Tibial nerve (tissue), 4 donors: Measurements from ENCODE around the gene ZNF79. TPM values are rescaled to one million over a fixed set of nuclear protein-coding genes. Genes with fewer than 3 reads are reported as not detected.

Experiments
- DNase-seq, 2 donors: peaks; one replicate each; pipeline ENCODE4 v3.0.0-alpha.2; 2019; ENCODE audit warnings: low spot score in 2 of 2
- H3K27ac ChIP-seq, 4 donors: fragments of 200-600 bp; sonication (generic) in 3 of 4; one replicate each; pipeline ENCODE4 v1.5.1; 2017 to 2019; ENCODE audit warnings: mild to moderate bottlenecking in 1 of 4
- H3K27me3 ChIP-seq, 2 donors: fragments of 200-600 bp; sonication (generic) in 1 of 2; one replicate each; pipeline versions ENCODE4 v1.5.1 to v1.6.0; 2017 to 2019
- H3K36me3 ChIP-seq, 3 donors: fragments of 200-600 bp; sonication (generic); one replicate each; pipeline ENCODE4 v1.5.1; 2018 to 2019
- H3K4me1 ChIP-seq, 4 donors: fragments of 200-600 bp; sonication (generic) in 3 of 4; one replicate each; pipeline ENCODE4 v1.5.1; 2017 to 2019
- H3K4me3 ChIP-seq, 4 donors: fragments of 200-600 bp; sonication (generic) in 3 of 4; one replicate each; pipeline ENCODE4 v1.5.1; 2017 to 2019; ENCODE audit warnings: mild to moderate bottlenecking in 1 of 4, moderate library complexity in 1 of 4
- H3K9me3 ChIP-seq, 4 donors: fragments of 200-600 bp; sonication (generic) in 3 of 4; one replicate each; pipeline ENCODE4 v1.5.1; 2017 to 2019
- EP300 ChIP-seq, 2 donors: sonication (generic); formaldehyde crosslinking; IDR thresholded peaks; one replicate each; pipeline ENCODE4 v1.6.1; 2017; ENCODE audit warnings: antibody characterized with exemption in 2 of 2, mild to moderate bottlenecking in 1 of 2
- POLR2A ChIP-seq, 2 donors: fragments of 450-650 bp; IDR thresholded peaks; one replicate each; pipeline ENCODE4 v1.6.1; 2017; ENCODE audit warnings: antibody characterized with exemption in 2 of 2, mild to moderate bottlenecking in 2 of 2, moderate library complexity in 2 of 2
- WGBS, 2 donors: methylation state at CpG; one replicate each; pipeline ENCODE4 v1.1.5; 2018; 5-methylcytosine and 5-hydroxymethylcytosine counted together
- total RNA-seq, 4 donors: library from RNA; depleted of rRNA; stranded (reverse); fragments of >200 nt; gene quantifications; one replicate each; pipeline ENCODE4 v1.1.0, GENCODE V29; 2016
- TF ChIP-seq, protein P1 (sequence below), 5 experiments: fragments of 200-600 bp in 3 of 5; fragments of 450-650 bp in 2 of 5; sonication (generic) in 3 of 5; IDR thresholded peaks; one replicate each; pipeline ENCODE4 v1.5.1; 2016 to 2019; ENCODE audit warnings: antibody characterized with exemption in 5 of 5, mild to moderate bottlenecking in 3 of 5, moderate library complexity in 2 of 5

Gene ZNF79
- total RNA-seq, 4 donors from 2014 or later, result 11.6 to 18.0 (median 13.0) TPM

DNA sequence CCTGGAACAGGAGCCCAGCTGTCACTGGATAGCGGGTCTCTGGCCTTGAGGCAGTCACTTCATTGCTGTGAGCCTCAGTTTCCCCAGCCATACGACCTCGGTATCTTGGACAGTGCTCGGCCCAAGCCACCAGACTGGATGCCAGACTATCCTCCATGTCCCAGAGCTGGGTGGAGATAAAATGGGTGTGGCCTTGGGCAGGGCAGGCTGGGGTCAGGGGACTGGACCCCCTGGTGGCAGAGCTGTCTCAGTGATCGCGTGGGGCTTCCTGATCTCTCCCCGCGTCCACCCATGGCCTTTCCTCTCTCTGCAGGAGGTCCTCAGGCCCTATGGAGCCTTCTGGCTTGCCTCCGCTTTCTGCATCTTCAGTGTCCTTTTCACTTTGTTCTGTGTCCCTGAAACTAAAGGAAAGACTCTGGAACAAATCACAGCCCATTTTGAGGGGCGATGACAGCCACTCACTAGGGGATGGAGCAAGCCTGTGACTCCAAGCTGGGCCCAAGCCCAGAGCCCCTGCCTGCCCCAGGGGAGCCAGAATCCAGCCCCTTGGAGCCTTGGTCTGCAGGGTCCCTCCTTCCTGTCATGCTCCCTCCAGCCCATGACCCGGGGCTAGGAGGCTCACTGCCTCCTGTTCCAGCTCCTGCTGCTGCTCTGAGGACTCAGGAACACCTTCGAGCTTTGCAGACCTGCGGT, 17.2 kb upstream of the ZNF79 start:
- H3K27me3 ChIP-seq, result no peaks in the 10 kb centered on the region
- no peaks in the 10 kb centered on the region for H3K4me1 ChIP-seq
- no peak for DNase-seq
- no peak overlapping the region for H3K27ac ChIP-seq
- H3K4me3 ChIP-seq, result no peak overlapping the region
- TF ChIP-seq POLR2A (IDR thresholded peaks at IDR 0.05) (no peak), EP300 (IDR thresholded peaks at IDR 0.05) (no peak)
- TF ChIP-seq, protein P1, sequence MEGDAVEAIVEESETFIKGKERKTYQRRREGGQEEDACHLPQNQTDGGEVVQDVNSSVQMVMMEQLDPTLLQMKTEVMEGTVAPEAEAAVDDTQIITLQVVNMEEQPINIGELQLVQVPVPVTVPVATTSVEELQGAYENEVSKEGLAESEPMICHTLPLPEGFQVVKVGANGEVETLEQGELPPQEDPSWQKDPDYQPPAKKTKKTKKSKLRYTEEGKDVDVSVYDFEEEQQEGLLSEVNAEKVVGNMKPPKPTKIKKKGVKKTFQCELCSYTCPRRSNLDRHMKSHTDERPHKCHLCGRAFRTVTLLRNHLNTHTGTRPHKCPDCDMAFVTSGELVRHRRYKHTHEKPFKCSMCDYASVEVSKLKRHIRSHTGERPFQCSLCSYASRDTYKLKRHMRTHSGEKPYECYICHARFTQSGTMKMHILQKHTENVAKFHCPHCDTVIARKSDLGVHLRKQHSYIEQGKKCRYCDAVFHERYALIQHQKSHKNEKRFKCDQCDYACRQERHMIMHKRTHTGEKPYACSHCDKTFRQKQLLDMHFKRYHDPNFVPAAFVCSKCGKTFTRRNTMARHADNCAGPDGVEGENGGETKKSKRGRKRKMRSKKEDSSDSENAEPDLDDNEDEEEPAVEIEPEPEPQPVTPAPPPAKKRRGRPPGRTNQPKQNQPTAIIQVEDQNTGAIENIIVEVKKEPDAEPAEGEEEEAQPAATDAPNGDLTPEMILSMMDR (IDR thresholded peaks at IDR 0.05), result no peak
- no peaks in the 10 kb centered on the region for H3K9me3 ChIP-seq
- peaks cover 2 to 56% (median 15%) of the 10 kb centered on the region in 3 donors for H3K36me3 ChIP-seq
- 86 to 87% methylated on average over 10 to 12 of the region's 13 CpGs for WGBS, 2 donors

DNA sequence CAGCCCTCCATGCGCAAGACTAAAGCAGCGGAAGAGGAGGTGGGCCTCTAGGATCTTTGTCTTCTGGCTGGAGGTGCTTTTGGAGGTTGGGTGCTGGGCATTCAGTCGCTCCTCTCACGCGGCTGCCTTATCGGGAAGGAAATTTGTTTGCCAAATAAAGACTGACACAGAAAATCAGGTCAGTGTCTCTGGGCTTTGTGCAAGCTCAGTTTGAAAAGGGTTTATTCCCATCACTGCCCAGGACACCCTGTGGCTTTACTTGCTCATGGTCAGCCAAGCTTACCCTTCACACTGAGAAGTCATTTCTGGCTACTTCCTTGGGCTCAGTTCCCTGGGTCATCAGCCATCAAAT, 16.7 kb upstream of the ZNF79 start:
- Histone ChIP-seq H3K4me3 (no peak overlapping the region), H3K36me3 (peaks cover 2 to 51% (median 15%) of the 10 kb centered on the region in 3 donors), H3K27me3 (no peaks in the 10 kb centered on the region), H3K27ac (no peak overlapping the region), H3K4me1 (no peaks in the 10 kb centered on the region), H3K9me3 (no peaks in the 10 kb centered on the region)
- DNase-seq, result no peak
- TF ChIP-seq EP300 (IDR thresholded peaks at IDR 0.05), result no peak
- no peak for TF ChIP-seq POLR2A (IDR thresholded peaks at IDR 0.05)
- TF ChIP-seq, protein P1 (IDR thresholded peaks at IDR 0.05), result no peak
- WGBS, 2 donors, result 79 to 84% methylated on average over 6 of the region's 6 CpGs

DNA sequence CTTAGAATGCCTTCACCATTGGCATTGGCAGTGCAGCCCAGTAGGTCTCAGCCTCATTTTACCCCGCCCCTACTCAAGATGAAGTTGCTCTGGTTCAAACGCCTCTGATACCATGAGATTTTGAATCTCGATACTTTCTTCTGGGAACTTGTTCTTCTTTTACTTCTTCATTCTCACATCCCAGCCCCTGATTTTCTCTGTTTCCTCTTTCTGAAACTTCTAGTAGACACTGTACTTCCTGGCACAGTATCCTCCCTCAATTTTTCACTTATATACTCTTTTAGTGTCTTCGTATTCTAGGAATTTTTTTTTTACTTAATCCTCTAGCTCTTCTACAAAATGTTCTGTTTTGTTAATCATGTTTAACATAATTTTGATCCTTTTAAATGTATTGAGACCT, 13.1 kb upstream of the ZNF79 start:
- Histone ChIP-seq H3K27ac (peak overlapping the region in 2 of 4 donors; percentile 13 to 26), H3K4me1 (no peaks in the 10 kb centered on the region), H3K36me3 (peaks cover 0 to 16% (median 2%) of the 10 kb centered on the region in 3 donors), H3K4me3 (no peak overlapping the region), H3K9me3 (no peaks in the 10 kb centered on the region), H3K27me3 (no peaks in the 10 kb centered on the region)
- no peak for DNase-seq
- TF ChIP-seq POLR2A (IDR thresholded peaks at IDR 0.05) (no peak), EP300 (IDR thresholded peaks at IDR 0.05) (no peak)
- TF ChIP-seq, protein P1 (IDR thresholded peaks at IDR 0.05), result no peak
- WGBS, 2 donors, result 81 to 86% methylated on average over 4 of the region's 4 CpGs

DNA sequence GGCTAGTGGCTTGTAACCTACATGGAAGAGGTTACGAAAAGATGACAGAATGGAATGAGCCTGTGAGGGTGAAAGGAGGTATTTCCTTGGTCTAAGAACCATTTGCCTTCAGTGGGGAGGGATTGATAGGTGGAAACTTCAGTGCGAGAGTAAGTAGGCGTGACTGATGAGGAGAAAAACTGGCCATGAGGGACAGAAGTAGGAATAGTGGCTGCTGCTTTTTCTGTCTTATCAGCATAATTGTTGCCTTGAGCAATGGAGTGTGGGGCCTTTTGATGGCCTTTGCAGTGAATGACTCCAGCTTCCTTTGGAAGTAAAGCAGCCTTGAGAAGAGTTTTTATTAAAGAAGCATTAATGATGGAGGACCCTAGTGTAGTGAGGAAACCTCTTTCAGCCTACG, 9.0 kb upstream of the ZNF79 start:
- H3K36me3 ChIP-seq, result peaks cover 0 to 3% (median 0%) of the 10 kb centered on the region in 3 donors
- peaks cover 0 to 15% (median 0%) of the 10 kb centered on the region in 4 donors for H3K4me1 ChIP-seq
- WGBS, 2 donors, result 62 to 77% methylated on average over 4 of the region's 4 CpGs
- no peak for DNase-seq
- no peaks in the 10 kb centered on the region for H3K9me3 ChIP-seq
- no peaks in the 10 kb centered on the region for H3K27me3 ChIP-seq
- no peak overlapping the region for H3K27ac ChIP-seq
- no peak overlapping the region for H3K4me3 ChIP-seq
- TF ChIP-seq POLR2A (IDR thresholded peaks at IDR 0.05) (no peak), EP300 (IDR thresholded peaks at IDR 0.05) (no peak)
- TF ChIP-seq, protein P1 (IDR thresholded peaks at IDR 0.05), result no peak

DNA sequence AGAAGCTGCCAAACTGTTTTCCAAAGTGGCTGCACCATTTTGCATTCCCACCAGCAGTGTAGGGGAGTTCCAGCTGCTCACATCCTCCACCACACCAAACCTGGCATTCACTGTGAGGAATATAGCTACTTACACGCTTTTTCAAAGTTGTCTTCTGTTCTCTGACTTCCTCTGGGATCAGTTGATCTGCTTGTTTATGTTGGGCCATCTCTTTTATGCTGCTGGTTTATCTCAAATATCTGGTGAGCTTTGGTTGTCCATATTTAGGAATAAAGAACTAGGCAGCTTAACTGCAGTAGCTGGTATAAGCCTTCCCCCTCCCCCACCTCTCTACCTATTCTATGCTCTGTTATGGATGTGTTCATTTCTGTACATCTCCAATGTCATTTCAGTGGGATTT, 8.5 kb upstream of the ZNF79 start:
- Histone ChIP-seq H3K9me3 (no peaks in the 10 kb centered on the region), H3K4me1 (peaks cover 0 to 15% (median 0%) of the 10 kb centered on the region in 4 donors), H3K36me3 (peaks cover 0 to 3% (median 0%) of the 10 kb centered on the region in 3 donors), H3K4me3 (no peak overlapping the region), H3K27me3 (no peaks in the 10 kb centered on the region), H3K27ac (no peak overlapping the region)
- no peak for DNase-seq
- TF ChIP-seq, protein P1 (IDR thresholded peaks at IDR 0.05), result no peak
- TF ChIP-seq EP300 (IDR thresholded peaks at IDR 0.05) (no peak), POLR2A (IDR thresholded peaks at IDR 0.05) (no peak)
- WGBS, 2 donors, result 78 to 90% methylated on average over 1 of the region's 1 CpG
